ENCODE measurements around the gene SHANK3. TPM values are rescaled to one million over a fixed set of nuclear protein-coding genes. Genes with fewer than 3 reads are reported as not detected.

SHANK3 gene
- total and polyA plus RNA-seq, 2 of the 8 experiments (the other 6 are each of a cell fraction or from before 2014, with no cell fraction given) = 1.5 to 6.0 TPM

- no peak for TF ChIP-seq SUZ12 (IDR thresholded peaks at IDR 0.05; ENCODE audit: low read length)
- no peak for TF ChIP-seq USF2 (IDR thresholded peaks at IDR 0.05; ENCODE audit: low read length)
- TF ChIP-seq HDAC2 (IDR thresholded peaks at IDR 0.05; ENCODE audit: borderline replicate concordance in 1 of 2, low read depth in 2 of 2, low read length in 2 of 2) = no peak
- no peak for TF ChIP-seq YY1 (IDR thresholded peaks at IDR 0.05; ENCODE audit: low read depth, low read length)
- no peak for TF ChIP-seq CHD2 (IDR thresholded peaks at IDR 0.05; ENCODE audit: low read length)
- TF ChIP-seq TCF12 (IDR thresholded peaks at IDR 0.05; ENCODE audit: low read depth, low read length) = no peak
These were observed 41.0 kb downstream of the SHANK3 start (continued) for GRCh38 chr22:50713571-50714056.
